Common myeloid progenitor, CD34-positive (primary cell): ENCODE results near the gene NFIC.
A peak's percentile ranks its signal among the peaks of the same experiment; 100 is the strongest.

Experiments
- CTCF ChIA-PET: fragments of 350-600 bp; sonication (Branson Sonifier 250); formaldehyde crosslinking; loops from one replicate; lab custom pipeline; 2021; ENCODE audit warnings: antibody characterized with exemption; lab: Charles Lee
- POLR2A ChIA-PET: fragments of 350-600 bp; sonication (Branson Sonifier 250); formaldehyde crosslinking; loops from one replicate; lab custom pipeline; 2021; ENCODE audit warnings: antibody characterized with exemption; lab: Charles Lee
- DNase-seq, 3 donors: peaks; one replicate each; pipeline versions ENCODE4 v3.0.0 to v3.0.0-alpha.2; 2013
- H3K27ac ChIP-seq, 2 experiments: 1 replicate in 1 of 2; 2 replicates in 1 of 2; pipeline ENCODE4 v1.7.0; 2013; ENCODE audit warnings: inconsistent platforms in 2 of 2, low read length in 2 of 2, mild to moderate bottlenecking in 2 of 2, low read depth in 1 of 2, moderate library complexity in 1 of 2; ENCODE audit not compliant: severe bottlenecking in 2 of 2, insufficient read depth in 1 of 2, poor library complexity in 1 of 2
- H3K27me3 ChIP-seq, 5 experiments: replicated peaks in 2 of 5; 1 replicate in 3 of 5; 2 replicates in 2 of 5; pipeline versions ENCODE4 v1.6.1 to v1.7.0; 2013; ENCODE audit warnings: low read length in 4 of 5, mild to moderate bottlenecking in 2 of 5, moderate library complexity in 2 of 5, inconsistent platforms in 1 of 5; ENCODE audit not compliant: insufficient read depth in 5 of 5, control insufficient read depth in 4 of 5
- H3K36me3 ChIP-seq, 4 experiments: 1 replicate in 2 of 4; 2 replicates in 2 of 4; pipeline versions ENCODE4 v1.6.1 to v1.7.0; 2013; ENCODE audit warnings: low read length in 3 of 4, control low read depth in 1 of 4, mild to moderate bottlenecking in 1 of 4; ENCODE audit not compliant: control insufficient read depth in 4 of 4, insufficient read depth in 4 of 4
- H3K4me1 ChIP-seq, 4 experiments: 1 replicate in 3 of 4; 2 replicates in 1 of 4; pipeline versions ENCODE4 v1.6.1 to v1.7.1; 2013; ENCODE audit warnings: low read length in 3 of 4, mild to moderate bottlenecking in 3 of 4, control low read depth in 1 of 4, inconsistent platforms in 1 of 4, moderate library complexity in 1 of 4; ENCODE audit not compliant: control insufficient read depth in 4 of 4, insufficient read depth in 4 of 4; ENCODE audit errors: control extremely low read depth in 1 of 4
- H3K4me3 ChIP-seq, 7 experiments: 1 replicate in 4 of 7; 2 replicates in 3 of 7; pipeline versions ENCODE4 v1.5.1 to v1.7.0; 2013; ENCODE audit warnings: mild to moderate bottlenecking in 7 of 7, low read length in 6 of 7, moderate library complexity in 6 of 7, inconsistent platforms in 2 of 7, low read depth in 2 of 7, control low read depth in 1 of 7; ENCODE audit not compliant: insufficient read depth in 4 of 7, control insufficient read depth in 1 of 7; ENCODE audit errors: extremely low read depth in 1 of 7
- H3K9me3 ChIP-seq, 5 experiments: 1 replicate in 4 of 5; 2 replicates in 1 of 5; pipeline versions ENCODE4 v1.6.1 to v1.7.1; 2013; ENCODE audit warnings: low read length in 4 of 5, mild to moderate bottlenecking in 2 of 5, inconsistent platforms in 1 of 5, low read depth in 1 of 5, moderate library complexity in 1 of 5; ENCODE audit not compliant: control insufficient read depth in 4 of 5, insufficient read depth in 2 of 5; ENCODE audit errors: control extremely low read depth in 1 of 5
- WGBS: methylation state at CpG from one replicate; pipeline ENCODE4 v1.1.5; 2013; ENCODE audit not compliant: insufficient coverage; 5-methylcytosine and 5-hydroxymethylcytosine counted together

Gene NFIC

DNA sequence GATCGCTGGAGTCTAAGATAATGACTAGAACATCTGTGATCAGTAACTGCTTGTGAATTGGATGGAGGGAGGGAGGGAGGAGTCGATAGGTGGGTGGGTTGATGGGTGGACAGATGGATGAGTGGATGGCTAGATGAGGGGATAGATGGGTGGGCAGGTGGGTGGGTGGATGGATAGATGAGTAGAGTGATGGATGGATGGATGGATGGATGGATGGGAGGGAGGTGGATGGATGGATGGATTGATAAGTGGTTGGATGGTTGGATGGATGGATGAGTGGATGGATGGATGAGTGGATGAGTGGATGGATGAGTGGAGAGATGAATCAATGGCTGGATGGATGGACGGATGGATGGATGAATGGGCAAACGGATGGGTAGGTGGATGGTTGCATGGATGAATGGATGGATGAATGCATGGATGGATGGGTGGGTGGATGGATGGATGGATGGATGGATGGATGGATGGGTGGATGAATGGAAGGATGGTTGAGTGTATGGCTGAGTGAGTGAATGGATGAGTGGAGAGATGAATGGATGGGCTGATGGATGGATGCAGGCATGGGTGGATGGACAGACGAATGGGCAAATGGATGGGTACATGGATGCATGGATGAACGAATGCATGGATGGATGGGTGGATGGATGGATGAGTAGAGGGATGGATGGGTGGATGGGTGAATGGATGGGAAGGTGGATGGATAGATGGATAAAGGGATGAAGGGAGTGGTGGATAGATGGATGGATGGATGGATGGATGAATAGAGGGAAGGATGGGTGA lies 44.0 kb upstream of the NFIC start:
- Histone ChIP-seq H3K4me1 (no peaks in the 10 kb centered on the region), H3K36me3 (no peaks in the 10 kb centered on the region), H3K9me3 (no peaks in the 10 kb centered on the region), H3K27ac (no peak overlapping the region), H3K27me3 (peaks cover 0 to 11% (median 0%) of the 10 kb centered on the region in 5 experiments), H3K4me3 (no peak overlapping the region)
- WGBS: 87% methylated on average over 6 of the region's 6 CpGs
- DNase-seq: no peak
- ChIA-PET CTCF (interaction anchor here (1.1 kb wide), 1 partner anchor 17 kb away, joined by 6 read pairs; no protein-coding TSS in a partner anchor), POLR2A (no interaction called here)

DNA sequence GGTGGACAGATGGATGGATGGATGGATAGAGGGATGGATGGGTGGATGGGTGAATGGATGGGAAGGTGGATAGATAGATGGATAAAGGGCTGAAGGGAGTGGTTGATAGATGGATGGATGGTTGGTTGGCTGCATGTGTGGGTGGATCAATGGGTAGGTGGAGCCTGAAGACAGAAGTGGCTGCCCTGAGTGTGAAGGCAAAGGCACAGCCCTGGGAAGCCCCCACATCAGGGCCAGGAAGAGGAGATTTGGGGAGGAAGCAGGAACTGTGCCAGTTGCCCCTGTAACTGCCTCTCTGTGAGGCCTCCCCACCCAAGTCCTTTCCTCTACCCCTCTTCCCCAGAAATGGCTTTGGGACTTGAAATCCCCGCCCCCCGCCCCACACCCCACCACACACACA lies 43.4 kb upstream of the NFIC start:
- POLR2A ChIA-PET: no interaction called here
- Histone ChIP-seq H3K36me3 (no peaks in the 10 kb centered on the region), H3K27me3 (peaks cover 0 to 11% (median 0%) of the 10 kb centered on the region in 5 experiments), H3K4me3 (no peak overlapping the region), H3K4me1 (no peaks in the 10 kb centered on the region), H3K27ac (no peak overlapping the region), H3K9me3 (no peaks in the 10 kb centered on the region)
- CTCF ChIA-PET: interaction anchor here (1.0 to 1.4 kb wide), 3 partner anchors 17 to 144 kb away, joined by 3 to 4 read pairs (median 3); no protein-coding TSS in a partner anchor
- WGBS: 73% methylated on average over 2 of the region's 2 CpGs
- DNase-seq: no peak

DNA sequence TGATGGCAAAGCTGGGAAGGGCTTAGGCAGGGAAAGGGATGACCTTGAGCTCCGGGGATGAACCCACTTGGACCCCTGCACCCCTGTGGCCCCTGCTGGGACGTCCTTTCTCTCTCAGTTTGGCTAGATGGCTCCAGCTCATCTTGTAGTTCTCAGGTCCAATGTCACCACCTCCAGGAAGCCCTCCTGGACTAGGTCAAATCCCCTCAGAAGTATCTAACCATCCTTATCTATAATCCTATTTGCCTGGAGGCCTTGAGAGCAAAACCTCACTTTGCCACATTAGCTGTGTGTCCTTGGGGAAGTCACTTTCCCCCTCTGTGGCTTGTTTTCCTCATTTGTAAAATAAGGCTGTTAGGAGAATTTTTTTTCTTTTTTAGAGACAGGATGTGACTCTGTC lies 42.7 kb upstream of the NFIC start:
- POLR2A ChIA-PET: no interaction called here
- no peak overlapping the region for H3K27ac ChIP-seq
- 61% methylated on average over 2 of the region's 2 CpGs for WGBS
- DNase-seq: no peak
- H3K36me3 ChIP-seq: no peaks in the 10 kb centered on the region
- peaks cover 0 to 11% (median 0%) of the 10 kb centered on the region in 5 experiments for H3K27me3 ChIP-seq
- no peak overlapping the region for H3K4me3 ChIP-seq
- CTCF ChIA-PET: interaction anchor here (0.8 to 1.4 kb wide), 4 partner anchors 18 to 156 kb away, joined by 3 to 4 read pairs (median 3); no protein-coding TSS in a partner anchor
- no peaks in the 10 kb centered on the region for H3K4me1 ChIP-seq
- H3K9me3 ChIP-seq: no peaks in the 10 kb centered on the region

DNA sequence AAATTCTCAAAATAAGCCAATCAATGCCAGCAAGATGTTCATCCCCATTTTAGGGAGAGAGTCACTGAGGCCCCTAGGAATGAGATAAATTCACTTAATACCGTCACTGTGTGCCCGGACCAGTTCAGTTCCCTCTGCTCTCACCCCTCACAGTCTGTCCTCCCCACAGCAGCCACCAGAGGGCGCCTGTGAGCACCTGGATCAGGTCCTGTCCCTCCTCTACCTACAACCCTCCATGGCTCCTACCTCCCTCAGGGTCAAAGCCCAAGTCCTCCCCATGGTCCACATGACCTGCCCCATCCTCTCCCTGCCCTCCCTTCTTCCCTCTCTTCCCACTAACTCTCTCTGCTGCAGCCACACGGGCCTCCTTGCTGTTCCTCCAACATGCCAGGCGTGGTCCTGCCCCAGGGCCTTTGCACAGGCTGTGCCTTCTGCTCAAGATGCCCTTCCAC lies 42.0 kb upstream of the NFIC start:
- 45% methylated on average over 4 of the region's 5 CpGs for WGBS
- H3K27me3 ChIP-seq: peaks cover 0 to 11% (median 0%) of the 10 kb centered on the region in 5 experiments
- CTCF ChIA-PET: interaction anchor here (0.9 to 4.4 kb wide), 5 partner anchors 19 to 147 kb away, joined by 3 to 24 read pairs (median 4); no protein-coding TSS in a partner anchor
- DNase-seq: peak; percentile 43 to 62 (median 53)
- H3K36me3 ChIP-seq: no peaks in the 10 kb centered on the region
- H3K4me1 ChIP-seq: no peaks in the 10 kb centered on the region
- H3K4me3 ChIP-seq: no peak overlapping the region
- H3K27ac ChIP-seq: no peak overlapping the region
- POLR2A ChIA-PET: interaction anchor here (0.6 kb wide), 1 partner anchor 112 kb away, joined by 3 read pairs; no protein-coding TSS in a partner anchor
- H3K9me3 ChIP-seq: no peaks in the 10 kb centered on the region

DNA sequence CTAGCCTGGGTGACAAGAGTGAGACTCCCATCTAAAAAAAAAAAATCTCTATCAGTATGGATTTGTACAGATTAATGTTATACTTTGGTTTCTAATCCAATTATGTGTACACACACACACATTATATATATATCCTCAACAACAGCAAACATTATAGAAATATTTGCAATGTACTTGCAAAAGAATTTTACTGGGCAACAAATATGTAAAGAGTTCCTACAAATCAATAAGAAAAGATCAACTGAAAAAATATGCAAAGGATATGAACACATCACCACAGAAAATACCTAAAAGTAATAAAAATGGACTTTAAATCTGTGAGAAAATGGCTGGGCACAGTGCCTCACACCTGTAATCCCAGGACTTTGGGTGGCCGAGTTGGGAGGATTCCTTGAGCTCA lies 40.9 kb upstream of the NFIC start:
- POLR2A ChIA-PET: no interaction called here
- H3K4me3 ChIP-seq: no peak overlapping the region
- H3K36me3 ChIP-seq: no peaks in the 10 kb centered on the region
- peaks cover 0 to 8% (median 0%) of the 10 kb centered on the region in 5 experiments for H3K27me3 ChIP-seq
- no peaks in the 10 kb centered on the region for H3K4me1 ChIP-seq
- H3K9me3 ChIP-seq: no peaks in the 10 kb centered on the region
- 100% methylated on average over 1 of the region's 1 CpG for WGBS
- DNase-seq: no peak
- H3K27ac ChIP-seq: no peak overlapping the region
- CTCF ChIA-PET: interaction anchor here (0.9 to 4.4 kb wide), 10 partner anchors 10 to 160 kb away, joined by 3 to 24 read pairs (median 4); no protein-coding TSS in a partner anchor

DNA sequence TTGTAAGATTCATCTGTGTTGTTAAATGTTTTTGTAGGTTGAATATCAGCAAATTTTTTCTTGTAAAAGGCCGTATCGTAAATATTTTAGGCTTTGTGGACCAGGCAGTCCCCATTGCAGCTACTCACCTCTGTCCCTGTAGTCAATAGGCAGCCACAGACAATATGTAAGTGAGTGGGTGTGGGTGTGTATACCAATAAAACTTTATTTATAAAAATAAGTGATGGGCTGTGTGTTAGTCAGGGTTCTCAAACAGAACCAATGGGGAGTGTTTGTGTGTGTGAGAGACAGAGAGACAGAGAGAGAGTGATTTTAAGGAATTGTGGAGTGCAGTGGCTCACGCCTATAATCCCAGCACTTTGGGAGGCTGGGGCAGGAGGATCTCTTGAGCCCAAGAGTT lies 37.6 kb upstream of the NFIC start:
- H3K4me1 ChIP-seq: no peaks in the 10 kb centered on the region
- H3K4me3 ChIP-seq: no peak overlapping the region
- H3K36me3 ChIP-seq: no peaks in the 10 kb centered on the region
- no peak for DNase-seq
- CTCF ChIA-PET: interaction anchor here (0.9 to 4.4 kb wide), 8 partner anchors 23 to 156 kb away, joined by 3 to 24 read pairs (median 4); no protein-coding TSS in a partner anchor
- no peaks in the 10 kb centered on the region for H3K27me3 ChIP-seq
- POLR2A ChIA-PET: no interaction called here
- H3K9me3 ChIP-seq: peaks cover 0 to 2% (median 0%) of the 10 kb centered on the region in 5 experiments
- H3K27ac ChIP-seq: no peak overlapping the region
- no CpG with 5 or more reads among the region's 3 CpGs for WGBS

DNA sequence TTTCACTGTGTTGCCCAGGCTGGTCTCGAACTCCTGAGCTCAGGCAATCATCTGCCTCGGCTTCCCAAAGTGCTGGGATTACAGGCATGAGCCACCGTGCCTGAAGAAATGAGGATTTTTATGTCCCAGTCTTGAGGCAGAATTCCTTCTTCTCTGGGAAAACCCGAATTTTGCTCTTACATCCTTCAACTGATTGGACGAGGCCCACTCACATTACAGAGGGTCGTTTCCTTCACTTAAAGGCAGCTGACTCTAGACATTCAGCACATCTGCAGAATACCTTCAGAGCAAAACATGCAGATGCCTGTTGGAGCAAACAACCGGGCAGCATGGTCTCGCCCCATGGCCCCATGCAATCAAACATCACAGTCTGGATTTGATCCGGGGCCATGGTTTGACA lies 36.3 kb upstream of the NFIC start:
- WGBS: 97% methylated on average over 9 of the region's 9 CpGs
- Histone ChIP-seq H3K27me3 (no peaks in the 10 kb centered on the region), H3K4me1 (no peaks in the 10 kb centered on the region), H3K9me3 (peaks cover 0 to 2% (median 0%) of the 10 kb centered on the region in 5 experiments), H3K4me3 (no peak overlapping the region), H3K27ac (no peak overlapping the region), H3K36me3 (no peaks in the 10 kb centered on the region)
- DNase-seq: no peak
- ChIA-PET CTCF (interaction anchor here (1.1 to 1.6 kb wide), 2 partner anchors 112 to 143 kb away, joined by 3 to 5 read pairs; no protein-coding TSS in a partner anchor), POLR2A (no interaction called here)
